IMR-90 (cell line): ENCODE results near the gene EPHA2. TPM values are rescaled to one million over a fixed set of nuclear protein-coding genes. Genes with fewer than 3 reads are reported as not detected.

ENCODE experiments used
- ATAC-seq: fragments of 200-7000 bp; cut with Tn5 transposase; 2 replicates; pipeline ENCODE4 v1.9.1; 2020; ENCODE audit warnings: low read depth, mild to moderate bottlenecking, moderate library complexity
- BruUV-seq: library from RNA; stranded (reverse); fragments of 400-500 nt; replicated peaks from 2 replicates; lab custom pipeline; 2021; lab: Mats Ljungman, UMichigan
- CTCF ChIA-PET: fragments of 300-600 bp; formaldehyde crosslinking; extraction: SDS; loops from one replicate; lab custom pipeline; 2021; ENCODE audit warnings: antibody characterized with exemption; lab: Yijun Ruan, JAX
- POLR2A ChIA-PET: fragments of 300-600 bp; sonication (Branson Sonifier 250); formaldehyde crosslinking; loops from one replicate; lab custom pipeline; 2022; ENCODE audit warnings: antibody characterized with exemption; ENCODE audit not compliant: unreplicated experiment; lab: Charles Lee
- DNase-seq: peaks from one replicate; pipeline ENCODE4 v3.0.0; 2013
- H2AFZ ChIP-seq: replicated peaks from 2 replicates; pipeline ENCODE3; 2013; ENCODE audit warnings: low read length, mild to moderate bottlenecking; ENCODE audit not compliant: poor library complexity
- H2AK5ac ChIP-seq: 2 replicates; pipeline ENCODE4 v1.6.1; 2013; ENCODE audit warnings: low read depth, low read length, inconsistent platforms
- H2AK9ac ChIP-seq: replicated peaks from 2 replicates; pipeline ENCODE3; 2013; ENCODE audit warnings: mild to moderate bottlenecking, low read depth, low read length, moderate library complexity; ENCODE audit not compliant: poor library complexity
- H2BK120ac ChIP-seq: 2 replicates; pipeline ENCODE4 v1.6.1; 2013; ENCODE audit warnings: low read depth, low read length, inconsistent platforms
- H2BK15ac ChIP-seq: 3 replicates; pipeline ENCODE4 v1.6.1; 2013; ENCODE audit warnings: low read depth, low read length, inconsistent platforms
- H2BK20ac ChIP-seq: 2 replicates; pipeline ENCODE4 v1.6.1; 2013; ENCODE audit warnings: low read depth, mild to moderate bottlenecking, inconsistent platforms, low read length, moderate library complexity
- H2BK5ac ChIP-seq: 2 replicates; pipeline ENCODE4 v1.6.1; 2013; ENCODE audit warnings: mild to moderate bottlenecking, low read depth, low read length, inconsistent platforms; ENCODE audit not compliant: poor library complexity, severe bottlenecking
- H3K14ac ChIP-seq: replicated peaks from 2 replicates; pipeline ENCODE4 v1.6.1; 2013; ENCODE audit warnings: low read depth, low read length, inconsistent platforms
- H3K18ac ChIP-seq: 2 replicates; pipeline ENCODE4 v1.6.1; 2013; ENCODE audit warnings: low read depth, low read length, control low read depth
- H3K23ac ChIP-seq: 2 replicates; pipeline ENCODE4 v1.6.1; 2013; ENCODE audit warnings: low read depth, low read length, inconsistent platforms
- H3K27ac ChIP-seq: 2 replicates; pipeline ENCODE4 v1.5.1; 2013; ENCODE audit warnings: mild to moderate bottlenecking, control low read depth, low read length; ENCODE audit not compliant: insufficient read depth
- H3K27me3 ChIP-seq: 2 replicates; pipeline ENCODE4 v1.6.1; 2013; ENCODE audit warnings: low read length; ENCODE audit not compliant: control insufficient read depth, insufficient read depth
- H3K36me3 ChIP-seq: 2 replicates; pipeline ENCODE4 v1.6.1; 2013; ENCODE audit warnings: low read length, mixed read lengths; ENCODE audit not compliant: control insufficient read depth, insufficient read depth
- H3K4ac ChIP-seq: 2 replicates; pipeline ENCODE4 v1.6.1; 2013; ENCODE audit warnings: low read depth, low read length, inconsistent platforms
- H3K4me1 ChIP-seq: 2 replicates; pipeline ENCODE4 v1.6.1; 2013; ENCODE audit warnings: low read length, mixed read lengths; ENCODE audit not compliant: control insufficient read depth, insufficient read depth
- H3K4me2 ChIP-seq: 2 replicates; pipeline ENCODE4 v1.6.1; 2013; ENCODE audit warnings: low read depth, mild to moderate bottlenecking, control low read depth, low read length, moderate library complexity
- H3K4me3 ChIP-seq: 2 replicates; pipeline ENCODE4 v1.5.1; 2013; ENCODE audit warnings: low read depth, mild to moderate bottlenecking, control low read depth, low read length, moderate library complexity; ENCODE audit not compliant: insufficient read depth
- H3K56ac ChIP-seq: 2 replicates; pipeline ENCODE4 v1.6.1; 2013; ENCODE audit warnings: low read length, inconsistent platforms; ENCODE audit not compliant: insufficient read depth; ENCODE audit errors: extremely low read depth
- H3K79me1 ChIP-seq, 2 experiments: 2 replicates each; pipeline ENCODE4 v1.6.1; 2013; ENCODE audit warnings: low read length in 2 of 2, inconsistent platforms in 1 of 2, low read depth in 1 of 2
- H3K9ac ChIP-seq: 2 replicates; pipeline ENCODE4 v1.6.1; 2013; ENCODE audit warnings: low read depth, low read length, control low read depth
- H3K9me1 ChIP-seq: 2 replicates; pipeline ENCODE4 v1.6.1; 2013; ENCODE audit warnings: low read length, inconsistent platforms; ENCODE audit not compliant: insufficient read depth
- H3K9me3 ChIP-seq: 2 replicates; pipeline ENCODE4 v1.6.1; 2013; ENCODE audit warnings: low read length; ENCODE audit not compliant: control insufficient read depth, insufficient read depth
- H4K20me1 ChIP-seq: 2 replicates; pipeline ENCODE4 v1.6.1; 2013; ENCODE audit warnings: low read length, inconsistent platforms; ENCODE audit not compliant: insufficient read depth
- H4K5ac ChIP-seq: 2 replicates; pipeline ENCODE4 v1.6.1; 2013; ENCODE audit warnings: mild to moderate bottlenecking, low read depth, low read length, control low read depth
- H4K8ac ChIP-seq, 2 experiments: 2 replicates each; pipeline ENCODE4 v1.6.1; 2013; ENCODE audit warnings: low read depth in 2 of 2, low read length in 2 of 2, control low read depth in 1 of 2, inconsistent platforms in 1 of 2
- H4K91ac ChIP-seq: 2 replicates; pipeline ENCODE4 v1.6.1; 2013; ENCODE audit warnings: low read depth, low read length, inconsistent platforms; ENCODE audit not compliant: insufficient read depth
- BHLHE40 ChIP-seq: fragments of 150-350 bp; IDR thresholded peaks from 2 replicates; pipeline ENCODE4 v1.6.1; 2016; ENCODE audit warnings: mild to moderate bottlenecking, low read depth, low read length
- CEBPB ChIP-seq: IDR thresholded peaks from 2 replicates; pipeline ENCODE4 v1.6.1; 2012; ENCODE audit warnings: low read depth, low read length, improper control_type of control experiment
- CHD1 ChIP-seq: IDR thresholded peaks from 2 replicates; pipeline ENCODE4 v1.6.1; 2012; ENCODE audit warnings: low read depth, low read length, improper control_type of control experiment
- CTCF ChIP-seq: conservative IDR thresholded peaks from 2 replicates; pipeline ENCODE4 v1.5.1; 2012; ENCODE audit warnings: mild to moderate bottlenecking, low read depth, low read length, improper control_type of control experiment
- ELK1 ChIP-seq: fragments of 150-350 bp; IDR thresholded peaks from 2 replicates; pipeline ENCODE4 v1.6.1; 2016; ENCODE audit warnings: low read depth, mild to moderate bottlenecking, low read length, moderate library complexity, borderline replicate concordance
- FOS ChIP-seq: fragments of 150-350 bp; IDR thresholded peaks from 2 replicates; pipeline ENCODE4 v1.6.1; 2016; ENCODE audit warnings: low read depth, low read length
- RAD21 ChIP-seq: IDR thresholded peaks from 2 replicates; pipeline ENCODE4 v1.6.1; 2012; ENCODE audit warnings: low read length, improper control_type of control experiment
- RCOR1 ChIP-seq: IDR thresholded peaks from 2 replicates; pipeline ENCODE4 v1.6.1; 2012; ENCODE audit warnings: mild to moderate bottlenecking, low read length, improper control_type of control experiment; ENCODE audit not compliant: insufficient replicate concordance
- RFX5 ChIP-seq: IDR thresholded peaks from 2 replicates; pipeline ENCODE4 v1.8.0; 2012; ENCODE audit warnings: low read depth, mild to moderate bottlenecking, low read length, moderate library complexity
- WGBS, 2 experiments: methylation state at CpG; one replicate each; pipeline versions ENCODE4 v1.1.5 to v1.1.7; 2013; ENCODE audit warnings: missing lambda C conversion rate in 2 of 2; ENCODE audit not compliant: insufficient read length in 1 of 2; ENCODE audit errors: extremely low coverage in 2 of 2; 5-methylcytosine and 5-hydroxymethylcytosine counted together
- dilution Hi-C: fragments of 300-500 bp; cut with HindIII; formaldehyde crosslinking; loops from one replicate; pipeline ENCODE4 v1.14.3; 2018; ENCODE audit warnings: low sequenced_read_pairs; ENCODE audit not compliant: unreplicated experiment
- in situ Hi-C: fragments of 300-500 bp; cut with MboI; formaldehyde crosslinking; loops from 3 replicates; pipeline ENCODE4 v1.14.3; 2019; ENCODE audit warnings: low sequenced_read_pairs, inconsistent platforms, mixed read lengths
- intact Hi-C: fragments of 100-400 bp; cut with micrococcal nuclease; formaldehyde crosslinking; loops from 2 replicates; pipeline ENCODE4 v1.10.0; 2022
- polyA plus RNA-seq, 3 experiments: library from polyadenylated mRNA; depleted of rRNA; stranded (reverse); fragments of >200 nt; gene quantifications; 2 replicates each; pipeline ENCODE4 v1.2.3, GENCODE V29; 2012; ENCODE audit warnings: low replicate concordance in 1 of 3
- total RNA-seq: library from RNA; depleted of rRNA; stranded (reverse); fragments of >200 nt; gene quantifications from 2 replicates; pipeline ENCODE4 v1.2.3, GENCODE V29; 2012

The EPHA2 gene
- total and polyA plus RNA-seq, 2 of the 4 experiments (the other 2 are of a cell fraction): 24.0 to 72.6 TPM

GRCh38 chr1:16191916-16192546, 36.2 kb upstream of the EPHA2 start:
- no TSS peak for BruUV-seq
- no peak overlapping the region for H3K56ac ChIP-seq
- H4K20me1 ChIP-seq: no peaks in the 10 kb centered on the region
- intact Hi-C loops: no loop called here
- POLR2A ChIA-PET: interaction anchor here (0.7 kb wide), 1 partner anchor 17 kb away, joined by 3 read pairs; no protein-coding TSS in a partner anchor
- no peak overlapping the region for H3K4me3 ChIP-seq
- no peak overlapping the region for H3K23ac ChIP-seq
- no peaks in the 10 kb centered on the region for H3K79me1 ChIP-seq
- no peak overlapping the region for H4K5ac ChIP-seq
- dilution Hi-C loops: no loop called here
- no peak overlapping the region for H2AK5ac ChIP-seq
- H2AFZ ChIP-seq: no peak overlapping the region
- H2AK9ac ChIP-seq: no peak overlapping the region
- H4K91ac ChIP-seq: no peak overlapping the region
- TF ChIP-seq CTCF (no peak), CHD1 (no peak), BHLHE40 (no peak), RFX5 (no peak), FOS (no peak), RAD21 (no peak), RCOR1 (no peak), CEBPB (no peak), ELK1 (no peak)
- no peak overlapping the region for H3K4me2 ChIP-seq
- no peak overlapping the region for H3K4ac ChIP-seq
- no peaks in the 10 kb centered on the region for H3K9me1 ChIP-seq
- in situ Hi-C loops: loop anchor here (25.0 kb wide), 1 partner anchor 405 kb away; no protein-coding TSS in a partner anchor
- ATAC-seq (no peak), DNase-seq (no peak)
- H3K4me1 ChIP-seq: peaks cover 4% of the 10 kb centered on the region
- no peaks in the 10 kb centered on the region for H3K27me3 ChIP-seq
- H2BK15ac ChIP-seq: no peak overlapping the region
- 90% methylated on average over 3 of the region's 6 CpGs; no CpG with 5 or more reads in 1 of the 2 experiments for WGBS, 2 experiments
- H3K14ac ChIP-seq: no peak overlapping the region
- no peak overlapping the region for H2BK5ac ChIP-seq
- H3K9me3 ChIP-seq: no peaks in the 10 kb centered on the region
- H2BK20ac ChIP-seq: no peak overlapping the region
- no peak overlapping the region for H3K27ac ChIP-seq
- no peak overlapping the region for H4K8ac ChIP-seq
- no peak overlapping the region for H3K9ac ChIP-seq
- CTCF ChIA-PET: no interaction called here
- no peaks in the 10 kb centered on the region for H3K36me3 ChIP-seq
- no peak overlapping the region for H2BK120ac ChIP-seq
- no peak overlapping the region for H3K18ac ChIP-seq
